Measurements from ENCODE around the gene REEP1. TPM values are rescaled to one million over a fixed set of nuclear protein-coding genes. Genes with fewer than 3 reads are reported as not detected.

The REEP1 gene
- total and polyA plus RNA-seq, 2 of the 13 experiments (the other 11 are each of a cell fraction or from before 2014, with no cell fraction given) = 0.27 TPM; not detected in 1

GRCh38 chr2:86211033-86211795 is 126.2 kb downstream of the REEP1 start (continued):
- TF ChIP-seq HMG20B (CRISPR knock-in tag; conservative IDR thresholded peaks at IDR 0.05) (no peak), ATF1 (CRISPR knock-in tag; IDR thresholded peaks at IDR 0.05) (0 out of 2 replicates have a peak, but pooled peaks have one; percentile 6), ZNF543 (CRISPR knock-in tag; IDR thresholded peaks at IDR 0.05) (0 out of 2 replicates have a peak, but pooled peaks have one; percentile 41), ZNF772 (CRISPR knock-in tag; IDR thresholded peaks at IDR 0.05) (no peak), TFE3 (CRISPR knock-in tag; IDR thresholded peaks at IDR 0.05) (no peak), SOX5 (CRISPR knock-in tag; IDR thresholded peaks at IDR 0.05; ENCODE audit: borderline replicate concordance) (peak; percentile 64), NR2F1 (CRISPR knock-in tag; IDR thresholded peaks at IDR 0.05) (no peak), HNRNPK (IDR thresholded peaks at IDR 0.05; ENCODE audit: low read depth, low read length, poor library complexity, severe bottlenecking) (no peak), FOXA3 (CRISPR knock-in tag; IDR thresholded peaks at IDR 0.05) (peak; percentile 47), GATAD2A (CRISPR knock-in tag; IDR thresholded peaks at IDR 0.05) (peak; percentile 33; the same call in 1 of the 2 replicates), ZBTB7A (CRISPR knock-in tag; IDR thresholded peaks at IDR 0.05) (no peak), POLR2A (IDR thresholded peaks at IDR 0.05; ENCODE audit: insufficient read depth in 1 of 2, low read depth in 2 of 2, low read length in 2 of 2) (peak in 1 of 2 experiments; percentile 56; a peak in 1 of 4 replicates), PAXIP1 (CRISPR knock-in tag; conservative IDR thresholded peaks at IDR 0.05) (peak; percentile 51), SAP130 (CRISPR knock-in tag; IDR thresholded peaks at IDR 0.05; ENCODE audit: low read depth) (0 out of 2 replicates have a peak, but pooled peaks have one; percentile 27), FUBP1 (CRISPR knock-in tag; IDR thresholded peaks at IDR 0.05; ENCODE audit: borderline replicate concordance) (no peak), BCL3 (CRISPR knock-in tag; IDR thresholded peaks at IDR 0.05) (no peak), ZFP41 (CRISPR knock-in tag; IDR thresholded peaks at IDR 0.05; ENCODE audit: borderline replicate concordance) (no peak)
